HK-2 (cell line): ENCODE results near the gene SLC9A8.
"Not testable (repeated sequence)": the region's sequence is repeated elsewhere in the genome, so short reads cannot be mapped to it uniquely, and the experiment has no call there.

Experiments
- DNase-seq: peaks from one replicate; pipeline ENCODE4 v3.0.0-alpha.2; 2018; ENCODE audit not compliant: unreplicated experiment

Gene SLC9A8

DNA sequence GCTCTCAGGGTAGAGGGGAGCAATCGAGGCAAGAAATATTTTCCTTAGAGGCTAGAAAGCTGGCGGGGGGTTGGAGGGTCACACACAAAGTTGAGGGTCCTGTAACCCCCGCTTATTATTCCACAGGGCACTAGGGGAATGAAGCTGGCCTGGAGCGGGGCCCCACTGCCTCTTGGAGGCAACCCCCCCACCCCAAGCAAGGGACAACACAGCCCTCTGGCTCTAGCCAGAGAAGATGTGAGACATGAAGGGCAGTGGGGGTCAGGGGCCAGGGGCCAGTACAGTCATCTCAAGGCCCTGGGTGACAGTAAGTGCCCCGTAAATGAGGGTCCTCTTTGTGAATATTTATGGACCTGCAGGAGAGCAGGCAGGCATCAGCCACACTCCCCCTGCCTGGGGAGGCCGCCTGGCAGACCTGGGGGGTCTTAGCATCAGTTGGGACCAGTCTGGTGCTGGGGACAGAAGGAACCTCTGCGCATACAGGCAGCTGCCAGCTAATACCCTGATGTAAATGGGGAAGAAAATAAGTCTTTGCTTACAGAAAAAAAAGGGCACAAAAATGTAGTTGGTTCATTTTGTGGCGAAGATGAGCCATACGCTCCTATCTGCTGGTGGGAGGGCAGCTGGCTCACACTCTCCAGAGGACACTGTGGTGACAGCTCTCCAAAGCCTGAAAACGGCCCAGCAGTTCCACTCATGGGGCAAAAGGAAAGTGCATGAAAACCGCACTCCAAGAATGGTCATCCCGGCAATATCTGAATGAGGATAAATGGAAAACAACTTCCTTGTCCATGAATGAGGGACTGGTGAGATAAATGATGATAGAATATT is 80.8 kb downstream of the SLC9A8 start:
- DNase-seq = no peak

- no peak for DNase-seq
Measured at GRCh38 chr20:49894073-49894470, 81.4 kb downstream of the SLC9A8 start.

DNA sequence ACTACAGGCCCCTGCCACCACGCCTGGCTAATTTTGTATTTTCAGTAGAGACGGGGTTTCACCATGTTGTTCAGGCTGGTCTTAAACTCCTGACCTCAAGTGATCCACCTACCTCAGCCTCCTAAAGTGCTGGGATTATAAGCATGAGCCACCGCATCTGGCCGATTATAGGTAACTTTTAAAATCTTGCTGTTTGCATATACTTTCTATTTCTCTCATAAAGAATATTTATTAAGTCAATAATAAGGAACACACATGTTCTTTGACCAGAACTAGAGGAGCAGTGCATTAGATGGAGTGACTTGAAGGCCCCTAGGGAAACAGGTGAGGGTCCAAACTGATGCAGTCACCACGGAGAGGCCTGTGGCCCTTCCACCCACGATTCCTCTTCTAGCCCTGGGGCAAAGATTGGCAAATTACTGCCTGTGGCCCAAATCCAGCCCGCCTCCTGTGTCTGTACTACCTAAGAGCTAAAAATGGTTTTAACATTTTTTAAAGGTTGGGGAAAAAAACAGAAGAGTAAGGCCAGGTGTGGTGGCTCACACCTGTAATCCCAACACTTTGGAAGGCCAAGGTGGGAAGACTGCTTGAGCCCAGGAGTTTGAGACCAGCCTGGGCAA is 83.0 kb downstream of the SLC9A8 start:
- not testable (repeated sequence) for DNase-seq

DNA sequence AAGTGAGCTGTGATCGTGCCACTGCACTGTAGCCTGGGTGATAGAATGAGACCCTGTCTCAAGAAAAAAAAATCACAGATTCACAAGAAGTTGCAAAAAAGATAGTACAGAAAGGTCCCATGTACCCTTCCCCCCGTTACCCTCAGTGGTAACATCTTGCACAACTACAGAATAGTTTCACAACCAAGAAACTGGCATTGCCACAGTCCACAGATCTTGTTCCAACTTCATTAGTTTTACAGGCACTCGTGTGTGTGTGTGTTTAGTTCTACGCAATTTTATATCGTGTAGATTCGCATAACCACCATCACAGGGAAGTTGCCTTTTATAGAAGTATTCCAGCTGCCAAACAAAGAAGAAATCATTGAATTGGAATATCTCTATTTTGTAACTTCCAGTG is 83.6 kb downstream of the SLC9A8 start:
- DNase-seq = no peak

- no peak for DNase-seq
Measured at GRCh38 chr20:49899541-49900383, 87.1 kb downstream of the SLC9A8 start.

- DNase-seq = no peak
Measured at GRCh38 chr20:49901588-49901987, 89.0 kb downstream of the SLC9A8 start.

GRCh38 chr20:49904440-49905214 is 92.0 kb downstream of the SLC9A8 start:
- no peak for DNase-seq

GRCh38 chr20:49905415-49906091 is 92.9 kb downstream of the SLC9A8 start:
- DNase-seq = no peak

- DNase-seq = no peak
Measured at GRCh38 chr20:49906101-49906604, 93.5 kb downstream of the SLC9A8 start.

- DNase-seq = no peak
Measured at GRCh38 chr20:49906615-49907154, 94.1 kb downstream of the SLC9A8 start.

DNA sequence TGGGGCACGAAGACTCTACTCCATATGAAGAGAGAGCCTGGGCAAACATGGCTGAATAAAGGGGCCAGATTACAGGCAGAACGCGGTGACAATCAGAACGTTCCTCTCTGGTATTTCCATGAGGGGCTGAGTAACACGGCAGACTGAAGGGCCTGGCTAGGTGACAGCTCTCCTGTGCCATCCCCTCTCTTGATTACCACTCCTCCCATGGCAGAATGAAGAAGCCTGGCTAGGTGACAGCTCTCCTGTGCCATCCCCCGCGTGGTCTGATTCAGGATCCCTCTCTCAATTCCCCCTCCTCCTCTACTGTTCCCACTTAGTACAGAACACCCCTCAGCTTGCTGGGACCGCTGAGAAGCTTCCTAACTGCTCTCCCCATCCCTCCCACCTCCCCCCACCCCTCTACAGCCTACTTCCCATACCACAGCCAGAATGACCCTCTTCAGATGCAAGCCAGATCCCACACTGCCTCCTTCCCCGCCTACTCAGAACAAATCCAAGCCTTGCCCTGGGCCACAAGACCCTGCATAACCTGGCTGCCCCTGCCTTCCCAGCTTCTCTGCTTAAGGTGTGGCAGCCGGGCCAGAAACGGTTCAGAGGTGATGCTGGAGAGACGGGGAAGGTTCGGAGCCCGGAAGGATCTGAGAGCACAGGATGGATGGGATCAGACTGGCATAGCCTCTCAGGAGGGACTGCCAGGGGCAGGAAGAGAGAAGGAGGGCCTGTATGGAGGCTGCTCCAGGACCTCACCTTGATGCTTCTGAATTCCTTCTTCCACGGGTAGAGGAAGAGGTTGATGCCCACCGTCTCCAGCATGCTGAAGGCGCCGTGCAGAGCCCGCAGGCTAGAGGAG is 95.0 kb downstream of the SLC9A8 start:
- DNase-seq = no peak

GRCh38 chr20:49908258-49908565 is 95.6 kb downstream of the SLC9A8 start:
- DNase-seq = no peak

- no peak for DNase-seq
Measured at GRCh38 chr20:49909499-49910339, 97.1 kb downstream of the SLC9A8 start.

GRCh38 chr20:49910340-49910706 is 97.7 kb downstream of the SLC9A8 start:
- DNase-seq = no peak

GRCh38 chr20:49913399-49914047 is 100.9 kb downstream of the SLC9A8 start:
- DNase-seq = no peak

DNA sequence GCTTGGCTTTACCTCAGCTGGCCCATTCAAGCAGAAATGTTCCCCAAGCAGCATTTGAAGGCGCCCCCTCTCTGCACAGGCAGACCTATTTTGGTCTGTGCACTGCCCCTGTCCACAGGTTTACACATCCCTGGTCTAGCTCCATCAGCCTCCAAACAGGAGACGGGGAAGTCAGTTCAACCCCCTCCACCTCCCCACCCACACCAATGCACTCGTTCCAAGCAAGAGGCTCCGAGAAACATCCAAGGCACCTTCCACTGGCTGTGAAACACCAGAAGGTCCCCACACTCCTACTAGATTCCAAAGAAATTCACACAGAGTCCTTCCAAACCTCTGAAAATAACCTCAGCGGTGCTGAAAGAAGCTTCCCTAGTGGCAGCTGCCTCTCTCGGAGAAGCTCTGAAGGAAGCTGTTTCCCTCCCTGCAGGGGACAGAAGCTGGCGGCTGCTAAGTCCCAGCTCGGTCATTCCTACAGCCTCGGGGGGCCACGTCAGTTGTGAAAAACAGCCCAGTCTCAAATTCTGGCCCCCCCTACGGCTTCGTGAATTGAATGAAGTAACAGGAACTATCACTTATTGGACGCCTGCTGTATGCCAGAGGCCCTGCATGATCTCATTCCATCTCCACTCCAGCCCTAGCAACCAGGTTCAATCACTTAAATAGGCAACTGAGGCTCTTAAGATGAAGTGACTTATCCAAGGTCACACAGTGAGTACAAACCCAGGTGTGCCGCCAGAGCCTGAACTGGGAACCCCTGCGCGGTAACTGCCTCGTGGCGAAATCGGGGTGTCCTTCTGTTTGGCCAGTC is 101.9 kb downstream of the SLC9A8 start:
- DNase-seq = no peak

GRCh38 chr20:49915118-49915379 is 102.4 kb downstream of the SLC9A8 start:
- DNase-seq = no peak
